H9 (cell line): ENCODE measurements around the gene C12orf75. TPM values are rescaled to one million over a fixed set of nuclear protein-coding genes. Genes with fewer than 3 reads are reported as not detected.

Experiments
- DNase-seq: peaks from one replicate; pipeline ENCODE4 v3.0.0-alpha.2; 2017
- H2AFZ ChIP-seq: one replicate; pipeline ENCODE4 v1.6.1; 2013; ENCODE audit warnings: mild to moderate bottlenecking, low read length, control low read depth, moderate library complexity
- H2AK5ac ChIP-seq: 2 replicates; pipeline ENCODE4 v1.6.1; 2013; ENCODE audit warnings: low read length, control low read depth, mixed read lengths; ENCODE audit not compliant: insufficient read length
- H2BK120ac ChIP-seq: one replicate; pipeline ENCODE4 v1.6.1; 2013; ENCODE audit warnings: low read depth, mild to moderate bottlenecking, low read length, control low read depth, inconsistent platforms; ENCODE audit not compliant: poor library complexity, severe bottlenecking
- H2BK12ac ChIP-seq: 2 replicates; pipeline ENCODE4 v1.6.1; 2013; ENCODE audit warnings: low read length, control low read depth, mixed read lengths, low read depth; ENCODE audit not compliant: insufficient read length
- H2BK15ac ChIP-seq: 2 replicates; pipeline ENCODE4 v1.6.1; 2013; ENCODE audit warnings: low read depth, low read length, control low read depth
- H2BK20ac ChIP-seq: one replicate; pipeline ENCODE4 v1.6.1; 2013; ENCODE audit warnings: low read depth, mild to moderate bottlenecking, low read length, control low read depth, inconsistent platforms; ENCODE audit not compliant: poor library complexity, severe bottlenecking
- H2BK5ac ChIP-seq: 2 replicates; pipeline ENCODE4 v1.6.1; 2013; ENCODE audit warnings: low read length, control low read depth, mixed read lengths; ENCODE audit not compliant: insufficient read length
- H3K14ac ChIP-seq: 2 replicates; pipeline ENCODE4 v1.6.1; 2013; ENCODE audit warnings: low read length, control low read depth; ENCODE audit not compliant: insufficient read depth
- H3K18ac ChIP-seq: 2 replicates; pipeline ENCODE4 v1.6.1; 2013; ENCODE audit warnings: low read depth, mild to moderate bottlenecking, mixed read lengths, low read length, control low read depth; ENCODE audit not compliant: insufficient read length
- H3K23ac ChIP-seq: 2 replicates; pipeline ENCODE4 v1.6.1; 2013; ENCODE audit warnings: low read length, control low read depth, mixed read lengths, low read depth; ENCODE audit not compliant: insufficient read length
- H3K23me2 ChIP-seq: 2 replicates; pipeline ENCODE4 v1.6.1; 2013; ENCODE audit warnings: low read depth, mild to moderate bottlenecking, mixed read lengths, low read length, control low read depth; ENCODE audit not compliant: insufficient read length, poor library complexity, severe bottlenecking
- H3K27ac ChIP-seq: 2 replicates; pipeline ENCODE4 v1.5.1; 2013; ENCODE audit warnings: low read length, control low read depth, mixed read lengths, low read depth; ENCODE audit not compliant: insufficient read length
- H3K27me3 ChIP-seq: 2 replicates; pipeline ENCODE4 v1.6.1; 2013; ENCODE audit warnings: low read length, control low read depth, inconsistent platforms; ENCODE audit not compliant: insufficient read depth
- H3K4ac ChIP-seq: 2 replicates; pipeline ENCODE4 v1.6.1; 2013; ENCODE audit warnings: low read depth, mild to moderate bottlenecking, control low read depth, inconsistent platforms, low read length, moderate library complexity
- H3K4me1 ChIP-seq: 2 replicates; pipeline ENCODE4 v1.6.1; 2013; ENCODE audit warnings: low read length, control low read depth, inconsistent platforms; ENCODE audit not compliant: insufficient read depth
- H3K4me2 ChIP-seq: 2 replicates; pipeline ENCODE4 v1.6.1; 2013; ENCODE audit warnings: low read length, control low read depth, mixed read lengths; ENCODE audit not compliant: insufficient read length, insufficient read depth
- H3K56ac ChIP-seq: 2 replicates; pipeline ENCODE4 v1.6.1; 2013; ENCODE audit warnings: low read depth, mild to moderate bottlenecking, mixed read lengths, low read length, control low read depth; ENCODE audit not compliant: insufficient read length
- H3K79me1 ChIP-seq: 2 replicates; pipeline ENCODE4 v1.6.1; 2013; ENCODE audit warnings: low read depth, mild to moderate bottlenecking, moderate library complexity, low read length, control low read depth, inconsistent platforms; ENCODE audit not compliant: insufficient read depth, poor library complexity, severe bottlenecking
- H3K79me2 ChIP-seq: 2 replicates; pipeline ENCODE4 v1.6.1; 2013; ENCODE audit warnings: low read length, control low read depth, inconsistent platforms; ENCODE audit not compliant: insufficient read depth
- H3K9ac ChIP-seq: 2 replicates; pipeline ENCODE4 v1.6.1; 2013; ENCODE audit warnings: low read length, control low read depth, mixed read lengths; ENCODE audit not compliant: insufficient read length; ENCODE audit errors: extremely low read depth
- H3K9me3 ChIP-seq: one replicate; pipeline ENCODE4 v1.6.1; 2013; ENCODE audit warnings: low read depth, low read length, inconsistent platforms; ENCODE audit not compliant: control insufficient read depth
- H3T11ph ChIP-seq: one replicate; pipeline ENCODE4 v1.6.1; 2013; ENCODE audit warnings: mild to moderate bottlenecking, low read length, control low read depth, inconsistent platforms
- H4K20me1 ChIP-seq: one replicate; pipeline ENCODE4 v1.6.1; 2013; ENCODE audit not compliant: control insufficient read depth, insufficient read length, insufficient read depth
- H4K5ac ChIP-seq: 2 replicates; pipeline ENCODE4 v1.6.1; 2013; ENCODE audit warnings: low read depth, mild to moderate bottlenecking, mixed read lengths, low read length, control low read depth; ENCODE audit not compliant: insufficient read length
- H4K8ac ChIP-seq: replicated peaks from 2 replicates; pipeline ENCODE4 v1.6.1; 2013; ENCODE audit warnings: low read length, control low read depth, mixed read lengths, low read depth; ENCODE audit not compliant: insufficient read length
- H4K91ac ChIP-seq: 2 replicates; pipeline ENCODE4 v1.6.1; 2013; ENCODE audit warnings: low read depth, mild to moderate bottlenecking, moderate library complexity, mixed read lengths, low read length, control low read depth; ENCODE audit not compliant: insufficient read length
- H3K27ac Mint-ChIP-seq, 3 experiments: 2 replicates in 2 of 3; 3 replicates in 1 of 3; pipeline ENCODE4 v1.8.0; 2020 to 2021; ENCODE audit warnings: mixed read lengths in 3 of 3, mild to moderate bottlenecking in 1 of 3, moderate library complexity in 1 of 3
- H3K27me3 Mint-ChIP-seq: 2 replicates; pipeline ENCODE4 v1.8.0; 2021; ENCODE audit warnings: low read depth, mild to moderate bottlenecking, moderate library complexity, mixed read lengths
- H3K36me3 Mint-ChIP-seq, 3 experiments: 2 replicates in 2 of 3; 3 replicates in 1 of 3; pipeline ENCODE4 v1.8.0; 2020 to 2021; ENCODE audit warnings: low read depth in 3 of 3, mixed read lengths in 3 of 3; ENCODE audit not compliant: insufficient read depth in 1 of 3
- H3K4me1 Mint-ChIP-seq, 2 experiments: 2 replicates each; pipeline ENCODE4 v1.8.0; 2020; ENCODE audit warnings: mixed read lengths in 2 of 2
- H3K4me3 Mint-ChIP-seq, 2 experiments: 2 replicates in 1 of 2; 3 replicates in 1 of 2; pipeline ENCODE4 v1.8.0; 2020 to 2021; ENCODE audit warnings: mild to moderate bottlenecking in 2 of 2, mixed read lengths in 2 of 2, moderate library complexity in 1 of 2
- H3K9me3 Mint-ChIP-seq, 2 experiments: 2 replicates in 1 of 2; 3 replicates in 1 of 2; pipeline ENCODE4 v1.8.0; 2020; ENCODE audit warnings: mild to moderate bottlenecking in 2 of 2, mixed read lengths in 2 of 2, moderate library complexity in 1 of 2
- CTCF ChIP-seq: fragments of 200-600 bp; sonication (generic); conservative IDR thresholded peaks from 3 replicates; pipeline ENCODE4 v1.8.0; 2021; ENCODE audit warnings: antibody characterized with exemption, mild to moderate bottlenecking
- WGBS: extraction: QIAGEN DNeasy Blood & Tissue Kit; methylation state at CpG from one replicate; pipeline ENCODE4 v1.1.7; 2013; ENCODE audit warnings: missing lambda C conversion rate, low lambda C conversion rate, mixed read lengths; ENCODE audit not compliant: insufficient read length; ENCODE audit errors: extremely low coverage; 5-methylcytosine and 5-hydroxymethylcytosine counted together
- total RNA-seq: library from RNA; stranded (reverse); gene quantifications from 2 replicates; pipeline ENCODE4 v1.2.1, GENCODE V29; 2021

The C12orf75 gene
- total RNA-seq, 1 experiment from 2014 or later: 37.9 TPM

- no peak overlapping the region for H2BK5ac ChIP-seq
- DNase-seq: no peak
- no peaks in the 10 kb centered on the region for H4K20me1 ChIP-seq
- H2BK20ac ChIP-seq: no peak overlapping the region
- no peak overlapping the region for H4K8ac ChIP-seq
- H2AK5ac ChIP-seq: no peak overlapping the region
- no peaks in the 10 kb centered on the region for H3K9me3 Mint-ChIP-seq
- no peak overlapping the region for H3K14ac ChIP-seq
- H3K23ac ChIP-seq: no peak overlapping the region
- WGBS: no CpG with 5 or more reads among the region's 6 CpGs
- H3K27ac Mint-ChIP-seq: no peak overlapping the region
- no peak overlapping the region for H3K18ac ChIP-seq
- no peaks in the 10 kb centered on the region for H3K23me2 ChIP-seq
- no peak overlapping the region for H3K9ac ChIP-seq
- no peak overlapping the region for H4K91ac ChIP-seq
- no peaks in the 10 kb centered on the region for H3K9me3 ChIP-seq
- no peak overlapping the region for H3K4ac ChIP-seq
- H3K56ac ChIP-seq: no peak overlapping the region
- no peaks in the 10 kb centered on the region for H3K36me3 Mint-ChIP-seq
- H3T11ph ChIP-seq: no peak overlapping the region
- H2BK120ac ChIP-seq: no peak overlapping the region
- H3K79me1 ChIP-seq: no peaks in the 10 kb centered on the region
- H3K27ac ChIP-seq: no peak overlapping the region
- H2BK15ac ChIP-seq: no peak overlapping the region
- H3K4me1 ChIP-seq: peaks cover 2% of the 10 kb centered on the region; the same call in 1 of the 2 replicates
- no peaks in the 10 kb centered on the region for H3K27me3 ChIP-seq
- H4K5ac ChIP-seq: no peak overlapping the region
- no peak overlapping the region for H3K4me3 Mint-ChIP-seq
- no peaks in the 10 kb centered on the region for H3K4me1 Mint-ChIP-seq
- H2AFZ ChIP-seq: no peak overlapping the region
- TF ChIP-seq CTCF: no peak
- H2BK12ac ChIP-seq: no peak overlapping the region
- no peaks in the 10 kb centered on the region for H3K27me3 Mint-ChIP-seq
- H3K4me2 ChIP-seq: no peak overlapping the region
- H3K79me2 ChIP-seq: no peaks in the 10 kb centered on the region
These were observed 53.7 kb downstream of the C12orf75 start for GRCh38 chr12:105384220-105384619.
